Fibroblast of mammary gland (primary cell): Measurements from ENCODE around the gene MYO1A.

ENCODE experiments used
- DNase-seq: peaks from one replicate; pipeline ENCODE4 v3.0.0-alpha.2; 2010; ENCODE audit warnings: low read depth
- H3K4me3 ChIP-seq: 2 replicates; pipeline ENCODE4 v1.5.1; 2011; ENCODE audit warnings: low read depth, mild to moderate bottlenecking, low read length, moderate library complexity; ENCODE audit not compliant: control insufficient read depth
- TF ChIP-seq, protein P1 (sequence below): conservative IDR thresholded peaks from 2 replicates; pipeline ENCODE4 v1.5.1; 2011; ENCODE audit warnings: low read depth, low read length, inconsistent platforms; ENCODE audit not compliant: control insufficient read depth, insufficient read depth

Gene MYO1A

DNA sequence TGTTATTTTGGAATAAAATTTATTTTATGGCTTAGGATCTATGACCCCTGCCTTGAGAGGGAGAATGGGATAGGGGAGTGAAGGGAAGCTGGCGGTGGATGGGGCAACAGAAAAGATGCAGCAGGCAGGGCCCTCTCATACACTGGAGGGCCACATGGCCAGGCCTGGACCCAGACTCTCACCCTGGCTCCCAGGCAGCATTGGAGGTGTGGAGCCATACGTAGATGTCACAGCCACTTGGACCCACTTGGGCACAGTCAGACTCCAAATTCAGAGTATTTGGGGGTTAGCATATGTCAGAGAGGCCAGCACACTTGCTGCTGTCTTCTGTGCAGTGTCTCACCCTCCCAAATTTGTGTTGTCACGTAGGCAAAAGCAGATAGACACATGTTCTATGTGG, 45.5 kb upstream of the MYO1A start:
- TF ChIP-seq, protein P1, sequence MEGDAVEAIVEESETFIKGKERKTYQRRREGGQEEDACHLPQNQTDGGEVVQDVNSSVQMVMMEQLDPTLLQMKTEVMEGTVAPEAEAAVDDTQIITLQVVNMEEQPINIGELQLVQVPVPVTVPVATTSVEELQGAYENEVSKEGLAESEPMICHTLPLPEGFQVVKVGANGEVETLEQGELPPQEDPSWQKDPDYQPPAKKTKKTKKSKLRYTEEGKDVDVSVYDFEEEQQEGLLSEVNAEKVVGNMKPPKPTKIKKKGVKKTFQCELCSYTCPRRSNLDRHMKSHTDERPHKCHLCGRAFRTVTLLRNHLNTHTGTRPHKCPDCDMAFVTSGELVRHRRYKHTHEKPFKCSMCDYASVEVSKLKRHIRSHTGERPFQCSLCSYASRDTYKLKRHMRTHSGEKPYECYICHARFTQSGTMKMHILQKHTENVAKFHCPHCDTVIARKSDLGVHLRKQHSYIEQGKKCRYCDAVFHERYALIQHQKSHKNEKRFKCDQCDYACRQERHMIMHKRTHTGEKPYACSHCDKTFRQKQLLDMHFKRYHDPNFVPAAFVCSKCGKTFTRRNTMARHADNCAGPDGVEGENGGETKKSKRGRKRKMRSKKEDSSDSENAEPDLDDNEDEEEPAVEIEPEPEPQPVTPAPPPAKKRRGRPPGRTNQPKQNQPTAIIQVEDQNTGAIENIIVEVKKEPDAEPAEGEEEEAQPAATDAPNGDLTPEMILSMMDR: no peak
- no peak overlapping the region for H3K4me3 ChIP-seq
- no peak for DNase-seq

DNA sequence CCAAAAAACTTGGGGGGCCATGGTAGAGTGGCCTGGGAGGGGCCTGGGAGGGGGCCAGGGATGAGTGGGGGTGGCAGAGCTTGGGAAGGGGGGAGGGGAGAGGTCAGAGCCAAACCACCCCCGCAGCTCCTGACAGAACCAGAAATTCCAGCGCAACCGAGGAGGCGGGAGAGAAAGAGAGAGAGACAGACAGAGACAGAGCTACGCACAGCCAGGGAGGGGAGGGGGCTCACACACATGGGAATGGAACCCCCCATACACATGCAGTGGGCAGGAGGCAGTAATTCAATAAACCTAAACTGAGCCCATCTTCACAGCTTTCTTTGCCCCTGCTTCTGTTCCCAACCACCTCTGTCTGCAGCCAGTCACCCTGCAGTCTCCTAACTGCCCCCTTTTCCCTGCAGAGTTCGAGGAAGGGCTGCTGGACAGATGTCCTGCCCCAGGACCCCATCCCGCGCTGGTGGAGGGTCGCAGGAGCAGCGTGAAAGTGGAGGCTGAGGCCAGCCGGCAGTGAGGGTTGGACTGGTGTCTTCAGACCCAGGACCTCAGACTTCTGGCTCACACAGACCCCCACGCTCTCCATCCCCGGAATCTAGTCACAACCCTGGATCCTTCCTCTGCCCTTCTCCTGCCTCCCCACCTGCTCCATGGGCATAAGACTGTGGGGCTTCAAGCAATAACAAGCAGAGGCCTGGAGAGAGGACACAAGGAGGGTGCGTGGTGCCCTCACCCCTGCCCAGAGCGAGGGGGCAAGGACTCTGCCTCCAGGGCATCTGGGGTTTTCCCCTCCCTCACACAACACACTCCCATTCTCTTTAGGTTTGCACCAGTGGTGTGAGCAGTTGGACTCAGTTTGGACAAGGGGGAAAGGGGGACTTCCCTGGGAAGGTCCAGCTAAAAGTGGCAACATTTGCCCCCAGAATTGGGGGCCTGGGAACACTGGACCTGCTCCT, 44.6 kb upstream of the MYO1A start:
- TF ChIP-seq, protein P1: no peak
- H3K4me3 ChIP-seq: no peak overlapping the region
- DNase-seq: no peak

DNA sequence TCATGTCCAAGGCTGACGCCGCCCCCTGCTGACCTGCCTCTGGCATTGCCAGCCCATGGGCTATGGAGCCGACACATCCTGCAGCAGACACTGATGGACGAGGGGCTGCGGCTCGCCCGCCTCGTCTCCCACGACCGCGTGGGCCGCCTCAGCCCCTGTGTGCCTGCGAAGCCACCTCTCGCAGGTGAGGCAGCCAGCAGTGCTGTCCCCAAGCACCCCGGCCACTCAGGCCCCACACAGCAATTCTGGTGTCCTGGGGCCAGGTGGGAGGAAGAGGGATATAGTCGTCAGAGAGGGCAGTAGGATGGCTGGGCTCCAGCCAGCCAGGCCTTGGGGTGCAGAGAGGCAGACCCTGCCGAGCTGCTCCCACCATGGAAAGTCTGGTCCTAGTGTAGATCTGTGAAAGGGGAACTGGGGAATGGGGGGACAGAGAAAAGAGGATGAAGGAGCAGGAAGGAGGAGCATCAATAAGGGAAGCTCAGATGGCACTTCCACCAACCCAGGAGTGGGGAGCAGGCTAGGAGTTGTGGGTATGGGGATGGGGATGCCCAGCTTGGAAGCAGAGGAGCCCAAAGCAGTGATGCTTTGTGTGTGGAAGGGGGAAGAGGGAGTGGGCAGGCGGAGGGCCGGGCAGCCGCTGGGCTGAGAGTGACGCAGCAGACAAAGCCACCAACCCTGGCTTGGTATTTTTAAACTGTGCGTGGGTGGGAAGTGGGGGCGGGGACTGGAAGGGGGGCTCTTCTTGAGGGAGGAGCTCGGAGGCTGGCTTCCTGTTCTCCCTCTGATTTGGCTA, 43.7 kb upstream of the MYO1A start:
- peak overlapping the region; percentile 7 for H3K4me3 ChIP-seq
- DNase-seq: peak; percentile 93
- TF ChIP-seq, protein P1: peak; percentile 57

GRCh38 chr12:57092876-57093414, 43.0 kb upstream of the MYO1A start:
- DNase-seq: no peak
- TF ChIP-seq, protein P1: no peak
- H3K4me3 ChIP-seq: no peak overlapping the region

- DNase-seq: no peak
- H3K4me3 ChIP-seq: no peak overlapping the region
- TF ChIP-seq, protein P1: no peak
Measured at GRCh38 chr12:57092529-57092862, 42.6 kb upstream of the MYO1A start.

GRCh38 chr12:57091638-57092528, 42.0 kb upstream of the MYO1A start:
- peak overlapping the region; percentile 92 for H3K4me3 ChIP-seq
- TF ChIP-seq, protein P1: no peak
- DNase-seq: peak; percentile 30
